Measurements from ENCODE around the gene FHL1.

FHL1 gene

GRCh38 chrX:136185401-136186022, 38.2 kb downstream of the FHL1 start:
- TF ChIP-seq, protein P1, sequence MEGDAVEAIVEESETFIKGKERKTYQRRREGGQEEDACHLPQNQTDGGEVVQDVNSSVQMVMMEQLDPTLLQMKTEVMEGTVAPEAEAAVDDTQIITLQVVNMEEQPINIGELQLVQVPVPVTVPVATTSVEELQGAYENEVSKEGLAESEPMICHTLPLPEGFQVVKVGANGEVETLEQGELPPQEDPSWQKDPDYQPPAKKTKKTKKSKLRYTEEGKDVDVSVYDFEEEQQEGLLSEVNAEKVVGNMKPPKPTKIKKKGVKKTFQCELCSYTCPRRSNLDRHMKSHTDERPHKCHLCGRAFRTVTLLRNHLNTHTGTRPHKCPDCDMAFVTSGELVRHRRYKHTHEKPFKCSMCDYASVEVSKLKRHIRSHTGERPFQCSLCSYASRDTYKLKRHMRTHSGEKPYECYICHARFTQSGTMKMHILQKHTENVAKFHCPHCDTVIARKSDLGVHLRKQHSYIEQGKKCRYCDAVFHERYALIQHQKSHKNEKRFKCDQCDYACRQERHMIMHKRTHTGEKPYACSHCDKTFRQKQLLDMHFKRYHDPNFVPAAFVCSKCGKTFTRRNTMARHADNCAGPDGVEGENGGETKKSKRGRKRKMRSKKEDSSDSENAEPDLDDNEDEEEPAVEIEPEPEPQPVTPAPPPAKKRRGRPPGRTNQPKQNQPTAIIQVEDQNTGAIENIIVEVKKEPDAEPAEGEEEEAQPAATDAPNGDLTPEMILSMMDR (IDR thresholded peaks at IDR 0.05; ENCODE audit: low read depth, low read length, missing control alignments): no peak
- DNase-seq (ENCODE audit: low read depth): no peak
- H3K4me3 ChIP-seq (ENCODE audit: low read depth, low read length): no peak overlapping the region

GRCh38 chrX:136186023-136186413, 38.7 kb downstream of the FHL1 start:
- TF ChIP-seq, protein P1 (IDR thresholded peaks at IDR 0.05; ENCODE audit: low read depth, low read length, missing control alignments): no peak
- H3K4me3 ChIP-seq (ENCODE audit: low read depth, low read length): no peak overlapping the region
- no peak for DNase-seq (ENCODE audit: low read depth)

GRCh38 chrX:136189222-136189621, 41.9 kb downstream of the FHL1 start:
- TF ChIP-seq, protein P1 (IDR thresholded peaks at IDR 0.05; ENCODE audit: low read depth, low read length, missing control alignments): no peak
- H3K4me3 ChIP-seq (ENCODE audit: low read depth, low read length): no peak overlapping the region
- DNase-seq (ENCODE audit: low read depth): no peak

GRCh38 chrX:136190038-136190713, 42.8 kb downstream of the FHL1 start:
- no peak for DNase-seq (ENCODE audit: low read depth)
- TF ChIP-seq, protein P1 (IDR thresholded peaks at IDR 0.05; ENCODE audit: low read depth, low read length, missing control alignments): no peak
- no peak overlapping the region for H3K4me3 ChIP-seq (ENCODE audit: low read depth, low read length)

- no peak for DNase-seq (ENCODE audit: low read depth)
- TF ChIP-seq, protein P1 (IDR thresholded peaks at IDR 0.05; ENCODE audit: low read depth, low read length, missing control alignments): no peak
- H3K4me3 ChIP-seq (ENCODE audit: low read depth, low read length): no peak overlapping the region
Observed at GRCh38 chrX:136191171-136191570, 43.8 kb downstream of the FHL1 start.

GRCh38 chrX:136192135-136192534, 44.8 kb downstream of the FHL1 start:
- TF ChIP-seq, protein P1 (IDR thresholded peaks at IDR 0.05; ENCODE audit: low read depth, low read length, missing control alignments): no peak
- DNase-seq (ENCODE audit: low read depth): no peak
- no peak overlapping the region for H3K4me3 ChIP-seq (ENCODE audit: low read depth, low read length)
